ENCODE results near the gene WNT5B. TPM values are rescaled to one million over a fixed set of nuclear protein-coding genes. Genes with fewer than 3 reads are reported as not detected.

WNT5B gene
- total and polyA plus RNA-seq, 9 of the 15 experiments (the other 6 are each of a cell fraction or from before 2014, with no cell fraction given) = 0.42 to 16.8 (median 5.4) TPM

- Histone ChIP-seq H3K27me3 (ENCODE audit: control insufficient read depth in 2 of 2, insufficient read depth in 2 of 2, low read length in 2 of 2) (no peaks in the 10 kb centered on the region), H3K9me3 (replicated peaks; ENCODE audit: control insufficient read depth, insufficient read depth, low read depth, low read length) (no peaks in the 10 kb centered on the region), H3K9me1 (ENCODE audit: control insufficient read depth, insufficient read depth, low read length) (no peaks in the 10 kb centered on the region), H3K9ac (ENCODE audit: insufficient read depth in 1 of 2, low read depth in 2 of 2, low read length in 2 of 2) (no peak overlapping the region), H4K20me1 (replicated peaks; ENCODE audit: control insufficient read depth, insufficient read depth, low read length) (no peaks in the 10 kb centered on the region), H3K36me3 (ENCODE audit: control insufficient read depth, insufficient read depth, low read length) (no peaks in the 10 kb centered on the region), H3K79me2 (ENCODE audit: control insufficient read depth, insufficient read depth, low read length) (no peaks in the 10 kb centered on the region), H3K27ac (ENCODE audit: extremely low read depth, low read depth, low read length) (no peak overlapping the region), H2AFZ (ENCODE audit: low read depth, low read length) (no peak overlapping the region), H3K4me1 (replicated peaks in 1 of 2; ENCODE audit: control insufficient read depth in 2 of 2, insufficient read depth in 2 of 2, low read length in 2 of 2) (peaks cover 14 to 20% of the 10 kb centered on the region in 2 experiments; a peak in 4 of 5 replicates), H3K4me2 (ENCODE audit: insufficient read depth, low read length) (no peak overlapping the region), H3K4me3 (no peak overlapping the region)
- no peak for ATAC-seq
- POLR2A ChIA-PET = no interaction called here
- TF ChIP-seq SIN3B (IDR thresholded peaks at IDR 0.05; ENCODE audit: low read depth) (no peak), SMARCA4 (IDR thresholded peaks at IDR 0.05) (no peak), ATF3 (IDR thresholded peaks at IDR 0.05) (no peak), ATF3 (CRISPR knock-in tag; conservative IDR thresholded peaks at IDR 0.05) (no peak), RBM14 (IDR thresholded peaks at IDR 0.05; ENCODE audit: borderline replicate concordance, insufficient read depth, low read depth, low read length) (no peak), ZNF717 (CRISPR knock-in tag; IDR thresholded peaks at IDR 0.05) (no peak), TCF15 (CRISPR knock-in tag; IDR thresholded peaks at IDR 0.05) (no peak), CREB1 (IDR thresholded peaks at IDR 0.05) (no peak), CREB1 (CRISPR knock-in tag; IDR thresholded peaks at IDR 0.05) (no peak), SMARCA5 (IDR thresholded peaks at IDR 0.05) (no peak), ARID3A (IDR thresholded peaks at IDR 0.05; ENCODE audit: borderline replicate concordance, low read depth, low read length) (no peak), SREBF1 (IDR thresholded peaks at IDR 0.05; ENCODE audit: borderline replicate concordance, low read depth, low read length) (no peak), ARHGAP35 (IDR thresholded peaks at IDR 0.05; ENCODE audit: partially characterized antibody) (no peak), MXI1 (IDR thresholded peaks at IDR 0.05; ENCODE audit: low read depth, low read length) (no peak), U2AF1 (optimal IDR thresholded peaks at IDR 0.05; ENCODE audit: low read depth, low read length) (no peak), SETDB1 (IDR thresholded peaks at IDR 0.05; ENCODE audit: low read length) (no peak), RCOR1 (IDR thresholded peaks at IDR 0.05; ENCODE audit: borderline replicate concordance in 1 of 2, low read depth in 2 of 2, low read length in 2 of 2) (no peak)
- FAIRE-seq = no peak
- in situ Hi-C loops (cut with MboI) = no loop called here
- CTCF ChIA-PET (ENCODE audit: low intra/inter-chr PET ratio) = no interaction called here
- no peak for DNase-seq (ENCODE audit: extremely low read depth in 1 of 4, low spot score in 3 of 4)
- intact Hi-C loops (cut with micrococcal nuclease) = loop anchor here (10.0 kb wide), 1 partner anchor 1034 kb away; no protein-coding TSS in a partner anchor
- WGBS (ENCODE audit: insufficient coverage, low coverage, missing lambda C conversion rate) = 63% methylated on average over 5 of the region's 5 CpGs
- no TSS peak for BruUV-seq (replicated peaks)
Observed at GRCh38 chr12:1608713-1609119, 20.3 kb upstream of the WNT5B start.

All from K562 (cell line).